NCI-H2029 (cell line): ENCODE measurements around the gene NCOA3.
"Not testable (repeated sequence)": the region's sequence is repeated elsewhere in the genome, so short reads cannot be mapped to it uniquely, and the experiment has no call there.

Experiments used
- DNase-seq: peaks from one replicate; lab custom pipeline; 2025; lab: John Stamatoyannopoulos, UW

NCOA3 gene

GRCh38 chr20:47500554-47500953 lies 1.1 kb upstream of the NCOA3 start:
- no peak for DNase-seq

GRCh38 chr20:47501116-47501481 lies 588 bp upstream of the NCOA3 start:
- no peak for DNase-seq

- DNase-seq, result peak; percentile 22
These were observed 868 bp downstream of the NCOA3 start for GRCh38 chr20:47502271-47503239.

GRCh38 chr20:47503685-47504084 lies 2.0 kb downstream of the NCOA3 start:
- no peak for DNase-seq

GRCh38 chr20:47506335-47506734 lies 4.6 kb downstream of the NCOA3 start:
- no peak for DNase-seq

- no peak for DNase-seq
These were observed 5.2 kb downstream of the NCOA3 start for GRCh38 chr20:47506850-47507249.

GRCh38 chr20:47507275-47507981 lies 5.7 kb downstream of the NCOA3 start:
- not testable (repeated sequence) for DNase-seq

- no peak for DNase-seq
These were observed 6.6 kb downstream of the NCOA3 start for GRCh38 chr20:47508278-47508677.

GRCh38 chr20:47509104-47509661 lies 7.5 kb downstream of the NCOA3 start:
- DNase-seq, result no peak

GRCh38 chr20:47509685-47510084 lies 8.0 kb downstream of the NCOA3 start:
- DNase-seq, result no peak

- DNase-seq, result no peak
These were observed 14.2 kb downstream of the NCOA3 start for GRCh38 chr20:47515843-47516242.

GRCh38 chr20:47521059-47521808 lies 19.5 kb downstream of the NCOA3 start:
- DNase-seq, result no peak

- no peak for DNase-seq
These were observed 22.5 kb downstream of the NCOA3 start for GRCh38 chr20:47524015-47524784.

- no peak for DNase-seq
These were observed 25.5 kb downstream of the NCOA3 start for GRCh38 chr20:47527004-47527800.

- no peak for DNase-seq
These were observed 28.2 kb downstream of the NCOA3 start for GRCh38 chr20:47529840-47530239.

- DNase-seq, result no peak
These were observed 29.8 kb downstream of the NCOA3 start for GRCh38 chr20:47531458-47531857.

- no peak for DNase-seq
These were observed 30.3 kb downstream of the NCOA3 start for GRCh38 chr20:47532002-47532401.

GRCh38 chr20:47533518-47534062 lies 31.9 kb downstream of the NCOA3 start:
- DNase-seq, result no peak

- no peak for DNase-seq
These were observed 32.7 kb downstream of the NCOA3 start for GRCh38 chr20:47534405-47534804.

GRCh38 chr20:47535088-47535487 lies 33.4 kb downstream of the NCOA3 start:
- DNase-seq, result no peak
